GM12892 (cell line): ENCODE results near the gene DSCAML1.

Experiments used
- POLR2A ChIP-seq: IDR thresholded peaks from 2 replicates; pipeline ENCODE4 v1.6.1; 2011; ENCODE audit warnings: low read depth, low read length, control low read depth
- POLR2AphosphoS5 ChIP-seq: IDR thresholded peaks from 2 replicates; pipeline ENCODE4 v1.6.1; 2011; ENCODE audit warnings: low read depth, low read length, control low read depth
- TAF1 ChIP-seq: IDR thresholded peaks from 2 replicates; pipeline ENCODE4 v1.6.1; 2011; ENCODE audit warnings: low read depth, mild to moderate bottlenecking, control low read depth, low read length, borderline replicate concordance

- TF ChIP-seq POLR2AphosphoS5: no peak
- no peak for TF ChIP-seq POLR2A
- TF ChIP-seq TAF1: no peak
Observed at GRCh38 chr11:117795638-117796455, 1.2 kb downstream of the DSCAML1 start.
